H1 (cell line): ENCODE data around the gene VPS13C. TPM values are rescaled to one million over a fixed set of nuclear protein-coding genes. Genes with fewer than 3 reads are reported as not detected.

Experiments used
- EP300 ChIP-seq, 2 experiments: IDR thresholded peaks; 1 replicate in 1 of 2; 2 replicates in 1 of 2; pipeline ENCODE4 v1.6.1; 2011 to 2012; ENCODE audit warnings: low read depth in 2 of 2, low read length in 2 of 2, mild to moderate bottlenecking in 2 of 2, borderline replicate concordance in 1 of 2, inconsistent platforms in 1 of 2, moderate library complexity in 1 of 2
- SAP30 ChIP-seq: fragments of 300-600 bp; sonication (generic); IDR thresholded peaks from 2 replicates; pipeline ENCODE4 v1.7.1; 2012; ENCODE audit warnings: low read length, moderate library complexity, mild to moderate bottlenecking, inconsistent platforms; ENCODE audit not compliant: insufficient read depth, insufficient replicate concordance
- polyA plus RNA-seq, 7 experiments: library from polyadenylated mRNA; depleted of rRNA in 3 of 7; stranded (reverse) in 5 of 7; unstranded in 2 of 7; fragments of >200 nt in 5 of 7; fragments of 200-250 nt in 2 of 7; gene quantifications; 1 replicate in 5 of 7; 2 replicates in 1 of 7; 4 replicates in 1 of 7; pipeline versions ENCODE4 v1.2.1 to v1.2.3, GENCODE V29; 2011 to 2013; ENCODE audit warnings: missing spikeins in 2 of 7, mixed read lengths in 2 of 7
- total RNA-seq: library from RNA; stranded (reverse); fragmentation: NEBNext Ultra II Directional; extraction: Animal tissue kit (Norgen Biotek cat#: 25700); gene quantifications from 2 replicates; pipeline ENCODE4 v1.2.1, GENCODE V29; 2021

VPS13C gene
- total and polyA plus RNA-seq, 2 of the 8 experiments (the other 6 are each of a cell fraction or from before 2014, with no cell fraction given) = 4.8 to 18.8 TPM

GRCh38 chr15:62107571-62108121, 47.4 kb upstream of the VPS13C start (continued):
- no peak for TF ChIP-seq SAP30
- no peak for TF ChIP-seq EP300 (IDR thresholded peaks at IDR 0.05; ENCODE audit: borderline replicate concordance in 1 of 2, low read depth in 2 of 2, low read length in 2 of 2)
